Chondrocyte (in vitro differentiated cells): Measurements from ENCODE around the gene IL31RA. TPM values are rescaled to one million over a fixed set of nuclear protein-coding genes. Genes with fewer than 3 reads are reported as not detected.

ENCODE experiments used
- DNase-seq: peaks from one replicate; pipeline ENCODE4 v3.0.0; 2021; ENCODE audit warnings: mixed read lengths, low spot score
- H3K27ac Mint-ChIP-seq: one replicate; pipeline ENCODE4 v1.8.0; 2021; ENCODE audit warnings: mild to moderate bottlenecking, moderate library complexity, mixed read lengths; ENCODE audit not compliant: unreplicated experiment
- H3K27me3 Mint-ChIP-seq: 2 replicates; pipeline ENCODE4 v1.8.0; 2021; ENCODE audit warnings: low read depth, mixed read lengths
- H3K36me3 Mint-ChIP-seq: 2 replicates; pipeline ENCODE4 v1.8.0; 2021; ENCODE audit warnings: low read depth, mixed read lengths
- H3K4me1 Mint-ChIP-seq: 2 replicates; pipeline ENCODE4 v1.8.0; 2021; ENCODE audit warnings: low read depth, mild to moderate bottlenecking, mixed read lengths
- H3K4me3 Mint-ChIP-seq: one replicate; pipeline ENCODE4 v1.8.0; 2021; ENCODE audit warnings: mild to moderate bottlenecking, moderate library complexity, mixed read lengths; ENCODE audit not compliant: unreplicated experiment
- H3K9me3 Mint-ChIP-seq: 2 replicates; pipeline ENCODE4 v1.8.0; 2021; ENCODE audit warnings: low read depth, mixed read lengths
- CTCF ChIP-seq: fragments of 200-600 bp; sonication (generic); IDR thresholded peaks from 2 replicates; pipeline ENCODE4 v1.5.0; 2021; ENCODE audit warnings: antibody characterized with exemption, mild to moderate bottlenecking, moderate library complexity
- total RNA-seq: library from RNA; stranded (reverse); gene quantifications from 3 replicates; pipeline ENCODE4 v1.2.1, GENCODE V29; 2021

IL31RA gene
- total RNA-seq, 1 donor from 2014 or later: 1.9 TPM

- Mint-ChIP-seq H3K27me3 (no peaks in the 10 kb centered on the region), H3K4me3 (no peak overlapping the region), H3K27ac (no peak overlapping the region), H3K36me3 (no peaks in the 10 kb centered on the region), H3K4me1 (peaks cover 42% of the 10 kb centered on the region), H3K9me3 (no peaks in the 10 kb centered on the region)
- DNase-seq: no peak
- no peak for TF ChIP-seq CTCF
Observed at GRCh38 chr5:55853041-55853670, 2.0 kb downstream of the IL31RA start.

- DNase-seq: no peak
- TF ChIP-seq CTCF: no peak
- no peaks in the 10 kb centered on the region for H3K27me3 Mint-ChIP-seq
- no peak overlapping the region for H3K27ac Mint-ChIP-seq
- no peaks in the 10 kb centered on the region for H3K36me3 Mint-ChIP-seq
- no peak overlapping the region for H3K4me3 Mint-ChIP-seq
- peaks cover 42% of the 10 kb centered on the region for H3K4me1 Mint-ChIP-seq
- no peaks in the 10 kb centered on the region for H3K9me3 Mint-ChIP-seq
Observed at GRCh38 chr5:55853818-55854217, 2.7 kb downstream of the IL31RA start.

DNA sequence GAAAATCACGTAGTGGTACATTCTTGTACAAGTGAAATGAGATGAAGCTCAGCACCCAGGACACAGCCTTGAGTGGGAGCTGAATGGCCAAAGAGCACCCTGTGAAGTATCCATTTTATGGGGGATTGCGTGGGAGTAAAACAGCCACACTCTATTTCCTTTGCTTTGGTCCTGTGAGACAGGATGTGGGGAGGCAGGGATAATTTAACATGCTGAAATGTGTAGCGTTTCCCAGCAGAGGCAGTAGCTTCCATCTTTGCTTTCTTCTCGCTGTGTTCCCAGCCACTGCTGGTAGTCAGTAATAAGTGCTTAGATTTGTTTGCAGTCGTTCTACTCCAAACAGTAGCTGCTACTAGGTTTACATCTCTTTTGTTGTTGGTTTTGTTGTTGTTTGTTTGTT is 4.4 kb downstream of the IL31RA start:
- H3K4me3 Mint-ChIP-seq: no peak overlapping the region
- H3K27me3 Mint-ChIP-seq: no peaks in the 10 kb centered on the region
- H3K27ac Mint-ChIP-seq: no peak overlapping the region
- DNase-seq: no peak
- H3K36me3 Mint-ChIP-seq: no peaks in the 10 kb centered on the region
- TF ChIP-seq CTCF: peak; percentile 14
- peaks cover under 1% of the 10 kb centered on the region for H3K9me3 Mint-ChIP-seq
- peaks cover 34% of the 10 kb centered on the region for H3K4me1 Mint-ChIP-seq

- DNase-seq: no peak
- no peak overlapping the region for H3K27ac Mint-ChIP-seq
- H3K27me3 Mint-ChIP-seq: no peaks in the 10 kb centered on the region
- H3K36me3 Mint-ChIP-seq: peaks cover 2% of the 10 kb centered on the region
- H3K9me3 Mint-ChIP-seq: peaks cover 6% of the 10 kb centered on the region
- TF ChIP-seq CTCF: no peak
- no peak overlapping the region for H3K4me3 Mint-ChIP-seq
- H3K4me1 Mint-ChIP-seq: peaks cover 24% of the 10 kb centered on the region
Observed at GRCh38 chr5:55856516-55857246, 5.5 kb downstream of the IL31RA start.

GRCh38 chr5:55857247-55857640 is 6.1 kb downstream of the IL31RA start:
- H3K27me3 Mint-ChIP-seq: no peaks in the 10 kb centered on the region
- H3K27ac Mint-ChIP-seq: no peak overlapping the region
- TF ChIP-seq CTCF: no peak
- H3K4me1 Mint-ChIP-seq: peaks cover 22% of the 10 kb centered on the region
- H3K36me3 Mint-ChIP-seq: peaks cover 2% of the 10 kb centered on the region
- no peak for DNase-seq
- no peak overlapping the region for H3K4me3 Mint-ChIP-seq
- H3K9me3 Mint-ChIP-seq: peaks cover 6% of the 10 kb centered on the region
